Right lobe of liver (tissue), 6 donors: Measurements from ENCODE around the gene BIN2. TPM values are rescaled to one million over a fixed set of nuclear protein-coding genes. Genes with fewer than 3 reads are reported as not detected.

ENCODE experiments used
- ATAC-seq, 4 donors: fragments of 200-7000 bp; cut with Tn5 transposase; one replicate each; pipeline ENCODE4 v1.9.1; 2020; ENCODE audit warnings: mild to moderate bottlenecking in 4 of 4, moderate library complexity in 4 of 4
- DNase-seq, 3 donors: peaks; one replicate each; pipeline ENCODE4 v3.0.0-alpha.2; 2020
- H3K27ac ChIP-seq, 3 donors: fragments of 200-600 bp; one replicate each; pipeline ENCODE4 v1.8.0; 2022
- H3K27me3 ChIP-seq, 2 donors: fragments of 200-600 bp; one replicate each; pipeline ENCODE4 v1.8.0; 2022
- H3K36me3 ChIP-seq, 4 donors: fragments of 200-600 bp; sonication (generic) in 1 of 4; one replicate each; pipeline versions ENCODE4 v1.5.1 to v1.8.0; 2017 to 2022; ENCODE audit warnings: control low read depth in 1 of 4
- H3K4me1 ChIP-seq, 4 donors: fragments of 200-600 bp; sonication (generic) in 1 of 4; one replicate each; pipeline versions ENCODE4 v1.5.1 to v1.8.0; 2017 to 2022; ENCODE audit warnings: control low read depth in 1 of 4
- H3K4me3 ChIP-seq, 3 donors: fragments of 200-600 bp; one replicate each; pipeline ENCODE4 v1.8.0; 2022
- H3K9me3 ChIP-seq, 4 donors: fragments of 200-600 bp; sonication (generic) in 1 of 4; one replicate each; pipeline versions ENCODE4 v1.5.1 to v1.8.0; 2017 to 2022; ENCODE audit warnings: control low read depth in 1 of 4
- POLR2A ChIP-seq: fragments of 450-650 bp; IDR thresholded peaks from one replicate; pipeline ENCODE4 v1.6.1; 2017; ENCODE audit warnings: antibody characterized with exemption, mild to moderate bottlenecking
- WGBS: methylation state at CpG from one replicate; pipeline ENCODE4 v1.1.6; 2018; ENCODE audit warnings: low coverage, low lambda C conversion rate; ENCODE audit not compliant: insufficient coverage; ENCODE audit errors: missing lambda C conversion rate; 5-methylcytosine and 5-hydroxymethylcytosine counted together
- intact Hi-C, 2 donors: fragments of 100-400 bp; cut with DNase I; formaldehyde crosslinking; loops; one replicate each; pipeline versions ENCODE4 v1.11.2 to v1.14.1; 2022
- total RNA-seq, 6 experiments: library from RNA; depleted of rRNA in 2 of 6; stranded (reverse); fragments of >200 nt in 2 of 6; fragmentation: NEBNext Ultra II Directional in 3 of 6; extraction: Animal tissue kit (Norgen Biotek cat#: 25700) in 3 of 6; gene quantifications; one replicate each; pipeline versions ENCODE4 v1.1.0 to v1.2.4, GENCODE V29; 2016 to 2023
- TF ChIP-seq, protein P1 (sequence below), 4 donors: fragments of 200-600 bp in 3 of 4; fragments of 450-650 bp in 1 of 4; IDR thresholded peaks; one replicate each; pipeline versions ENCODE4 v1.5.1 to v1.8.0; 2016 to 2022; ENCODE audit warnings: antibody characterized with exemption in 4 of 4, mild to moderate bottlenecking in 2 of 4
- donor health status: DM: no; HTN: yes; CAD: no.
- donor health status: DM: no; HTN: no; CAD: no.
- donor health status: DM: no; HTN: no; CAD: no.
- donor health status: DM: no; HTN: yes; CAD: no.
- donor health status: DM: no; HTN: yes; CAD: no.

BIN2 gene
- total RNA-seq, 6 experiments from 2014 or later: 2.3 to 5.8 (median 3.7) TPM

DNA sequence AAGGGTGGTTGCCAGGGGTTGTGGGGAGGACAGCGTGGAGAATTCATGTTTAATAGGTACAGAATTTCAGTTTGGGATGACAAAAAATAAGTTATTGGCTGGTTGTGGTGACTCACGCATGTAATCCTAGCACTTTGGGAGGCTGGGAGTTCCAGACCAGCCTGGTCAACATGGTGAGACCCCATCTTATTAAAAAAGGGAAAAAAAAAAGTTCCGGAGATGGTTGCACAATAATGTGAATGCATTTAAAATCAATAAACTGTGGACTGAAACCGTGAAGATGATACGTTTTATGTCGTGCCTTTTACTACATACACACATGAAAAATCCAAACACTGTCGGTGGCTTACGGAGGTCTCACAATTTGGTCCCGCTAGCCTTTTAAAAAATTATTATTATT, 46.7 kb upstream of the BIN2 start:
- H3K4me1 ChIP-seq: peaks cover 0 to 16% (median 2%) of the 10 kb centered on the region in 4 donors
- H3K36me3 ChIP-seq: no peaks in the 10 kb centered on the region
- no peak overlapping the region for H3K4me3 ChIP-seq
- no peak overlapping the region for H3K27ac ChIP-seq
- intact Hi-C loops: no loop called here
- H3K27me3 ChIP-seq: no peaks in the 10 kb centered on the region
- H3K9me3 ChIP-seq: no peaks in the 10 kb centered on the region
- 69% methylated on average over 9 of the region's 9 CpGs for WGBS
- ATAC-seq (no peak), DNase-seq (no peak)
- no peak for TF ChIP-seq POLR2A
- TF ChIP-seq, protein P1, sequence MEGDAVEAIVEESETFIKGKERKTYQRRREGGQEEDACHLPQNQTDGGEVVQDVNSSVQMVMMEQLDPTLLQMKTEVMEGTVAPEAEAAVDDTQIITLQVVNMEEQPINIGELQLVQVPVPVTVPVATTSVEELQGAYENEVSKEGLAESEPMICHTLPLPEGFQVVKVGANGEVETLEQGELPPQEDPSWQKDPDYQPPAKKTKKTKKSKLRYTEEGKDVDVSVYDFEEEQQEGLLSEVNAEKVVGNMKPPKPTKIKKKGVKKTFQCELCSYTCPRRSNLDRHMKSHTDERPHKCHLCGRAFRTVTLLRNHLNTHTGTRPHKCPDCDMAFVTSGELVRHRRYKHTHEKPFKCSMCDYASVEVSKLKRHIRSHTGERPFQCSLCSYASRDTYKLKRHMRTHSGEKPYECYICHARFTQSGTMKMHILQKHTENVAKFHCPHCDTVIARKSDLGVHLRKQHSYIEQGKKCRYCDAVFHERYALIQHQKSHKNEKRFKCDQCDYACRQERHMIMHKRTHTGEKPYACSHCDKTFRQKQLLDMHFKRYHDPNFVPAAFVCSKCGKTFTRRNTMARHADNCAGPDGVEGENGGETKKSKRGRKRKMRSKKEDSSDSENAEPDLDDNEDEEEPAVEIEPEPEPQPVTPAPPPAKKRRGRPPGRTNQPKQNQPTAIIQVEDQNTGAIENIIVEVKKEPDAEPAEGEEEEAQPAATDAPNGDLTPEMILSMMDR (IDR thresholded peaks at IDR 0.05): no peak

DNA sequence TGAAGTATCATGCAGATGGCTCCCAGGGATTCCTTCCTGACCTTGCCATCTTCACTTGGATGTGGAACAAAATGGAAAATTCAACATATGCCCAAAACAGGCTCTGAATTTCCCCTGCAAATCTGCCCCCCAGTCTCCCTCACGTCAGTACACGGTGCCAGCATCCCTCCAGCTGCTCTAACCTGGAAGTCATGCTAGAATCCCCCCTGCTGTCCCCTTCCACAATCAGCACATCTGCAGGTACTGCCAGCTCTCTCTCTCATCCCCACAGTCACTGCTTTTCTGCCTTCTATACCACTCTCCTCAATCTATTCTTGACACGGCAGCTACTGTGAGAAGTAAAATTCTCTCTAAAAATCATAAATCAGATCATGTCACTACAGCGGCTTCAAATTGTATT, 45.6 kb upstream of the BIN2 start:
- H3K4me1 ChIP-seq: peaks cover 0 to 16% (median 2%) of the 10 kb centered on the region in 4 donors
- ATAC-seq (no peak), DNase-seq (no peak)
- H3K36me3 ChIP-seq: no peaks in the 10 kb centered on the region
- 82% methylated on average over 4 of the region's 4 CpGs for WGBS
- TF ChIP-seq, protein P1 (IDR thresholded peaks at IDR 0.05): no peak
- TF ChIP-seq POLR2A: no peak
- no peaks in the 10 kb centered on the region for H3K27me3 ChIP-seq
- no peak overlapping the region for H3K4me3 ChIP-seq
- intact Hi-C loops: no loop called here
- no peak overlapping the region for H3K27ac ChIP-seq
- no peaks in the 10 kb centered on the region for H3K9me3 ChIP-seq

DNA sequence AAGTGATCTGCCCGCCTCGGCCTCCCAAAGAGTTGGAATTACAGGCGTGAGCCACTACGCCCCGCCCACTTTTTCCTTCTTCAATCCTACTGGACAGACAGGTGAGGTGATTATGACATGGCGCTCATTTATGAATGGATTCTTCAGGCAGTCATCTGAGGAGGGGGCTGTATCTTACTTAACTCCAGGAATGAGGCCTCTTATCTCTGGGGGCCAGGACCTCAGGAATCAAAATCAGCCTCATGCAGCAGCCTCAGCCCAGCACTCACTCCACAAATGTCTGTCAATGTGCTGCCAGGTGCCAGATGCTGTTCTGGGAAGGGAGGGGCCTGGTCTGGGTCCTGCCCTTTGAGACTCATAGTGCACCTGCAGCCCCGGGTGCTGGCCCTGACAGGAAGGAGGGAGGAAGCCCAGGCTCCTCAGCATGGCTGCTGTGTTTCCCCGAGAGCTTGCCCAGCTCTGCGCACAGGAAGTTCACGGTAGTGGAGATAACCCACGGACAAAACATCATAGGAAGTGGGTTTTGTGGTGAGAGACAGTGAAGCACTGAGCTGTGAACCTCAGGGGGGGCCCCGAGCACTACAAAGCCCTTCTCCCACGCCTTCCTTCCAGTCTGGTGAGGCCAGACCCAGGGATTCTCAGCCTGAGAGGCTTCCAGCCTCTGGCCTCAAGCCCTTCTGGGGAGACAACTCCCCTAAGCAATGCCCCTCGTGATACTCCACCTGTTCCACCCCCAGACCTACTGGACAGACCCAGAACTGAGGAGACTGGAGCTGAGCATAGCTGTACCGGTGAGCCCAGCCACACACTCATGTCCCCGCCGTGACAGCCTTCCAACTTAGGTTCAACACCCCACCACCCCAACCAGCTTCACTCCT, 44.9 kb upstream of the BIN2 start:
- DNase-seq (peak in 2 of 3 donors; percentile 54 to 68), ATAC-seq (peak; percentile 26 to 30 (median 29))
- no peak overlapping the region for H3K4me3 ChIP-seq
- TF ChIP-seq, protein P1 (IDR thresholded peaks at IDR 0.05): no peak
- no peak for TF ChIP-seq POLR2A
- H3K27me3 ChIP-seq: no peaks in the 10 kb centered on the region
- H3K27ac ChIP-seq: no peak overlapping the region
- no peaks in the 10 kb centered on the region for H3K36me3 ChIP-seq
- 84% methylated on average over 10 of the region's 17 CpGs for WGBS
- intact Hi-C loops: no loop called here
- H3K9me3 ChIP-seq: no peaks in the 10 kb centered on the region
- H3K4me1 ChIP-seq: peaks cover 0 to 16% (median 2%) of the 10 kb centered on the region in 4 donors

DNA sequence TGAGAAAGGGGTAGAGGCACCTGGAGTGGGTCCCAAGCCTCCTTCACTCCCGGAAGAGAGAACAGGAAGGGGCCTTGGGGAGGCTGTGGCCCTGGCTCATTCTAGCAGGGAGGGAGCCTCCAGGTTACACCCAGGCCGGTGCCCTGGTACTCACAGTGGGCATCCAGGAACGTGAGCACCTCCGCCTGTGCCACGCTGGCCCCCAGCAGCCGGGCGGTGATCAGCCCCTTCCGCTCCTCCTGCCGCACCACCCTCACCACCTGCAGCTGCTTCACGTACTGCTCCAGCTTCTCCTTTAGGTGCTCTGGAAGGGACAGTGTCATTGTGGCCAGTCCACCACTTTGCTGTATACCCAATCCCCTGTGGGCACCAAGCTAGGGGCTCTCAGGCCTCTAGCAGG, 41.3 kb upstream of the BIN2 start:
- ATAC-seq (no peak), DNase-seq (no peak)
- Histone ChIP-seq H3K9me3 (no peaks in the 10 kb centered on the region), H3K27me3 (no peaks in the 10 kb centered on the region), H3K4me3 (no peak overlapping the region), H3K27ac (no peak overlapping the region), H3K36me3 (no peaks in the 10 kb centered on the region), H3K4me1 (no peaks in the 10 kb centered on the region)
- no CpG with 5 or more reads among the region's 10 CpGs for WGBS
- intact Hi-C loops: no loop called here
- no peak for TF ChIP-seq POLR2A
- TF ChIP-seq, protein P1 (IDR thresholded peaks at IDR 0.05): no peak
